ENCODE results near the gene PERCC1. TPM values are rescaled to one million over a fixed set of nuclear protein-coding genes. Genes with fewer than 3 reads are reported as not detected.

Gene PERCC1
- total and polyA plus RNA-seq, 7 experiments from 2014 or later: 0.77 to 3.4 (median 1.7) TPM; not detected in 3

- intact Hi-C loops (cut with micrococcal nuclease): no loop called here
- H3K4me3 ChIP-seq (ENCODE audit: low read length): no peak overlapping the region
- ATAC-seq (no peak), DNase-seq (no peak)
- no peak overlapping the region for H3K27ac ChIP-seq (ENCODE audit: low read depth, low read length)
- H3K36me3 ChIP-seq (ENCODE audit: control insufficient read depth in 2 of 3, insufficient read depth in 3 of 3, low read length in 3 of 3): peaks cover 0 to 46% (median 11%) of the 10 kb centered on the region in 3 experiments
- no peaks in the 10 kb centered on the region for H3K9me3 ChIP-seq (ENCODE audit: control insufficient read depth in 2 of 3, low read length in 3 of 3)
- Mint-ChIP-seq H3K36me3 (peaks cover 0 to 13% (median 0%) of the 10 kb centered on the region in 5 donors), H3K9me3 (no peaks in the 10 kb centered on the region), H3K4me3 (no peak overlapping the region), H3K27me3 (no peaks in the 10 kb centered on the region), H3K4me1 (peaks cover 0 to 16% (median 4%) of the 10 kb centered on the region in 7 donors), H3K27ac (no peak overlapping the region)
- POLR2A ChIA-PET: interaction anchor here (0.6 kb wide), 1 partner anchor 1517 kb away, joined by 3 read pairs; no protein-coding TSS in a partner anchor
- no peaks in the 10 kb centered on the region for H3K27me3 ChIP-seq (ENCODE audit: control insufficient read depth in 2 of 2, insufficient read depth in 2 of 2, low read length in 2 of 2)
- CTCF ChIA-PET: no interaction called here
- no peaks in the 10 kb centered on the region for H3K4me1 ChIP-seq (ENCODE audit: control insufficient read depth in 2 of 2, insufficient read depth in 2 of 2, low read length in 2 of 2)
Measured at GRCh38 chr16:1464196-1464893, 33.5 kb downstream of the PERCC1 start.

GRCh38 chr16:1464894-1465566, 34.2 kb downstream of the PERCC1 start:
- Mint-ChIP-seq H3K36me3 (peaks cover 0 to 13% (median 0%) of the 10 kb centered on the region in 5 donors), H3K27ac (no peak overlapping the region), H3K4me1 (peaks cover 0 to 20% (median 9%) of the 10 kb centered on the region in 7 donors), H3K27me3 (no peaks in the 10 kb centered on the region), H3K9me3 (no peaks in the 10 kb centered on the region), H3K4me3 (no peak overlapping the region)
- no peak for ATAC-seq
- CTCF ChIA-PET: no interaction called here
- H3K27me3 ChIP-seq (ENCODE audit: control insufficient read depth in 2 of 2, insufficient read depth in 2 of 2, low read length in 2 of 2): no peaks in the 10 kb centered on the region
- intact Hi-C loops (cut with micrococcal nuclease): no loop called here
- H3K4me1 ChIP-seq (ENCODE audit: control insufficient read depth in 2 of 2, insufficient read depth in 2 of 2, low read length in 2 of 2): no peaks in the 10 kb centered on the region
- no peaks in the 10 kb centered on the region for H3K9me3 ChIP-seq (ENCODE audit: control insufficient read depth in 2 of 3, low read length in 3 of 3)
- no peak overlapping the region for H3K27ac ChIP-seq (ENCODE audit: low read depth, low read length)
- POLR2A ChIA-PET: no interaction called here
- peaks cover 0 to 43% (median 8%) of the 10 kb centered on the region in 3 experiments for H3K36me3 ChIP-seq (ENCODE audit: control insufficient read depth in 2 of 3, insufficient read depth in 3 of 3, low read length in 3 of 3)
- DNase-seq: no peak
- H3K4me3 ChIP-seq (ENCODE audit: low read length): no peak overlapping the region

- Histone ChIP-seq H3K27ac (ENCODE audit: low read depth, low read length) (no peak overlapping the region), H3K27me3 (ENCODE audit: control insufficient read depth in 2 of 2, insufficient read depth in 2 of 2, low read length in 2 of 2) (no peaks in the 10 kb centered on the region), H3K4me1 (ENCODE audit: control insufficient read depth in 2 of 2, insufficient read depth in 2 of 2, low read length in 2 of 2) (no peaks in the 10 kb centered on the region), H3K36me3 (ENCODE audit: control insufficient read depth in 2 of 3, insufficient read depth in 3 of 3, low read length in 3 of 3) (peaks cover 0 to 37% (median 4%) of the 10 kb centered on the region in 3 experiments), H3K9me3 (ENCODE audit: control insufficient read depth in 2 of 3, low read length in 3 of 3) (no peaks in the 10 kb centered on the region), H3K4me3 (ENCODE audit: low read length) (no peak overlapping the region)
- no peak for DNase-seq
- peaks cover 0 to 23% (median 14%) of the 10 kb centered on the region in 7 donors for H3K4me1 Mint-ChIP-seq
- no peak for ATAC-seq
- intact Hi-C loops (cut with micrococcal nuclease): no loop called here
- ChIA-PET POLR2A (no interaction called here), CTCF (no interaction called here)
- peaks cover 0 to 13% (median 0%) of the 10 kb centered on the region in 5 donors for H3K36me3 Mint-ChIP-seq
- no peaks in the 10 kb centered on the region for H3K27me3 Mint-ChIP-seq
- H3K4me3 Mint-ChIP-seq: no peak overlapping the region
- H3K27ac Mint-ChIP-seq: no peak overlapping the region
- H3K9me3 Mint-ChIP-seq: no peaks in the 10 kb centered on the region
Measured at GRCh38 chr16:1465567-1465915, 34.7 kb downstream of the PERCC1 start.

GRCh38 chr16:1466054-1466453, 35.2 kb downstream of the PERCC1 start:
- Histone ChIP-seq H3K4me1 (ENCODE audit: control insufficient read depth in 2 of 2, insufficient read depth in 2 of 2, low read length in 2 of 2) (no peaks in the 10 kb centered on the region), H3K36me3 (ENCODE audit: control insufficient read depth in 2 of 3, insufficient read depth in 3 of 3, low read length in 3 of 3) (peaks cover 0 to 32% (median 4%) of the 10 kb centered on the region in 3 experiments), H3K27me3 (ENCODE audit: control insufficient read depth in 2 of 2, insufficient read depth in 2 of 2, low read length in 2 of 2) (no peaks in the 10 kb centered on the region), H3K9me3 (ENCODE audit: control insufficient read depth in 2 of 3, low read length in 3 of 3) (no peaks in the 10 kb centered on the region), H3K27ac (ENCODE audit: low read depth, low read length) (no peak overlapping the region), H3K4me3 (ENCODE audit: low read length) (no peak overlapping the region)
- CTCF ChIA-PET: no interaction called here
- Mint-ChIP-seq H3K4me1 (peaks cover 0 to 28% (median 19%) of the 10 kb centered on the region in 7 donors), H3K36me3 (peaks cover 0 to 13% (median 0%) of the 10 kb centered on the region in 5 donors), H3K27me3 (no peaks in the 10 kb centered on the region), H3K27ac (peak overlapping the region in 1 of 9 donors; percentile 17), H3K9me3 (no peaks in the 10 kb centered on the region), H3K4me3 (no peak overlapping the region)
- POLR2A ChIA-PET: no interaction called here
- intact Hi-C loops (cut with micrococcal nuclease): no loop called here
- ATAC-seq (no peak), DNase-seq (no peak)

- ChIA-PET CTCF (no interaction called here), POLR2A (no interaction called here)
- Histone ChIP-seq H3K36me3 (ENCODE audit: control insufficient read depth in 2 of 3, insufficient read depth in 3 of 3, low read length in 3 of 3) (peaks cover 0 to 23% (median 4%) of the 10 kb centered on the region in 3 experiments), H3K4me3 (ENCODE audit: low read length) (no peak overlapping the region), H3K27ac (ENCODE audit: low read depth, low read length) (no peak overlapping the region), H3K9me3 (ENCODE audit: control insufficient read depth in 2 of 3, low read length in 3 of 3) (no peaks in the 10 kb centered on the region), H3K4me1 (ENCODE audit: control insufficient read depth in 2 of 2, insufficient read depth in 2 of 2, low read length in 2 of 2) (no peaks in the 10 kb centered on the region), H3K27me3 (ENCODE audit: control insufficient read depth in 2 of 2, insufficient read depth in 2 of 2, low read length in 2 of 2) (no peaks in the 10 kb centered on the region)
- peaks cover 4 to 30% (median 27%) of the 10 kb centered on the region in 7 donors for H3K4me1 Mint-ChIP-seq
- no peaks in the 10 kb centered on the region for H3K27me3 Mint-ChIP-seq
- H3K36me3 Mint-ChIP-seq: peaks cover 0 to 13% (median 0%) of the 10 kb centered on the region in 5 donors
- no peak for DNase-seq
- intact Hi-C loops (cut with micrococcal nuclease): no loop called here
- peak overlapping the region in 1 of 10 donors; percentile 45 for H3K4me3 Mint-ChIP-seq
- ATAC-seq: peak; percentile 57
- H3K9me3 Mint-ChIP-seq: no peaks in the 10 kb centered on the region
- no peak overlapping the region for H3K27ac Mint-ChIP-seq
Measured at GRCh38 chr16:1466968-1467521, 36.2 kb downstream of the PERCC1 start.

- peaks cover 0 to 5% of the 10 kb centered on the region in 2 donors for H3K4me1 ChIP-seq (ENCODE audit: control insufficient read depth in 2 of 2, insufficient read depth in 2 of 2, low read length in 2 of 2)
- H3K4me1 Mint-ChIP-seq: peaks cover 10 to 40% (median 37%) of the 10 kb centered on the region in 7 donors
- no peak overlapping the region for H3K4me3 ChIP-seq (ENCODE audit: low read length)
- no peak overlapping the region for H3K27ac ChIP-seq (ENCODE audit: low read depth, low read length)
- H3K36me3 Mint-ChIP-seq: peaks cover 0 to 5% (median 0%) of the 10 kb centered on the region in 5 donors
- no peaks in the 10 kb centered on the region for H3K9me3 ChIP-seq (ENCODE audit: control insufficient read depth in 2 of 3, low read length in 3 of 3)
- ATAC-seq (no peak), DNase-seq (no peak)
- intact Hi-C loops (cut with micrococcal nuclease): no loop called here
- ChIA-PET POLR2A (no interaction called here), CTCF (no interaction called here)
- no peak overlapping the region for H3K4me3 Mint-ChIP-seq
- peaks cover 0 to 14% (median 4%) of the 10 kb centered on the region in 3 experiments for H3K36me3 ChIP-seq (ENCODE audit: control insufficient read depth in 2 of 3, insufficient read depth in 3 of 3, low read length in 3 of 3)
- H3K27me3 Mint-ChIP-seq: no peaks in the 10 kb centered on the region
- H3K27ac Mint-ChIP-seq: no peak overlapping the region
- H3K27me3 ChIP-seq (ENCODE audit: control insufficient read depth in 2 of 2, insufficient read depth in 2 of 2, low read length in 2 of 2): no peaks in the 10 kb centered on the region
- H3K9me3 Mint-ChIP-seq: no peaks in the 10 kb centered on the region
Measured at GRCh38 chr16:1468426-1468810, 37.5 kb downstream of the PERCC1 start.
